Activated T-helper 1 cell treated with anti-CD3 and anti-CD28 coated beads, Interleukin-12 subunit alpha, Interleukin-12 subunit beta, Interleukin-2, Interleukin-4 antibody, amounts not matched to agents 30 ng/mL and 10 ng/mL and 1 ng/mL, durations not matched to agents 14 hours and 24 hours and 36 hours (primary cell): Measurements from ENCODE around the gene SH3BGR. TPM values are rescaled to one million over a fixed set of nuclear protein-coding genes. Genes with fewer than 3 reads are reported as not detected.

Experiments used
- DNase-seq: peaks from one replicate; pipeline ENCODE4 v3.0.0; 2021; ENCODE audit warnings: low spot score
- H3K27ac Mint-ChIP-seq: one replicate; pipeline ENCODE4 v1.8.0; 2021; ENCODE audit warnings: mild to moderate bottlenecking, mixed read lengths
- H3K27me3 Mint-ChIP-seq: one replicate; pipeline ENCODE4 v1.8.0; 2022; ENCODE audit warnings: mild to moderate bottlenecking, moderate library complexity, mixed read lengths; ENCODE audit not compliant: insufficient read depth
- H3K36me3 Mint-ChIP-seq: one replicate; pipeline ENCODE4 v1.8.0; 2021; ENCODE audit warnings: low read depth, mixed read lengths
- H3K4me1 Mint-ChIP-seq: one replicate; pipeline ENCODE4 v1.8.0; 2021; ENCODE audit warnings: low read depth, mixed read lengths
- H3K4me3 Mint-ChIP-seq: one replicate; pipeline ENCODE4 v1.8.0; 2021; ENCODE audit warnings: mild to moderate bottlenecking, moderate library complexity, mixed read lengths
- H3K9me3 Mint-ChIP-seq: one replicate; pipeline ENCODE4 v1.8.0; 2021; ENCODE audit warnings: mixed read lengths
- intact Hi-C: fragments of 100-400 bp; cut with micrococcal nuclease; formaldehyde crosslinking; loops from one replicate; pipeline ENCODE4 v1.15.1; 2024
- total RNA-seq: library from RNA; stranded (reverse); gene quantifications from 2 replicates; pipeline ENCODE4 v1.2.3, GENCODE V29; 2022

SH3BGR gene
- total RNA-seq, 1 donor from 2014 or later, result 1.7 TPM

GRCh38 chr21:39504230-39504629, 52.5 kb downstream of the SH3BGR start:
- H3K36me3 Mint-ChIP-seq, result no peaks in the 10 kb centered on the region
- DNase-seq, result no peak

GRCh38 chr21:39510240-39510639, 58.5 kb downstream of the SH3BGR start:
- H3K4me1 Mint-ChIP-seq, result no peaks in the 10 kb centered on the region
- no peak overlapping the region for H3K27ac Mint-ChIP-seq
- H3K4me3 Mint-ChIP-seq, result no peak overlapping the region
- H3K9me3 Mint-ChIP-seq, result no peaks in the 10 kb centered on the region
- no peak for DNase-seq
- no peaks in the 10 kb centered on the region for H3K36me3 Mint-ChIP-seq
- intact Hi-C loops, result no loop called here
- H3K27me3 Mint-ChIP-seq, result no peaks in the 10 kb centered on the region

More at GRCh38 chr21:39504230-39504629, 52.5 kb downstream of the SH3BGR start:
- Mint-ChIP-seq H3K4me3 (no peak overlapping the region), H3K9me3 (no peaks in the 10 kb centered on the region), H3K27ac (no peak overlapping the region), H3K27me3 (no peaks in the 10 kb centered on the region), H3K4me1 (no peaks in the 10 kb centered on the region)
- intact Hi-C loops, result no loop called here

- Mint-ChIP-seq H3K27ac (no peak overlapping the region), H3K4me1 (no peaks in the 10 kb centered on the region), H3K4me3 (no peak overlapping the region), H3K27me3 (no peaks in the 10 kb centered on the region), H3K36me3 (no peaks in the 10 kb centered on the region), H3K9me3 (no peaks in the 10 kb centered on the region)
- DNase-seq, result no peak
- intact Hi-C loops, result no loop called here
These were observed 59.3 kb downstream of the SH3BGR start for GRCh38 chr21:39511102-39511501.

- Mint-ChIP-seq H3K36me3 (no peaks in the 10 kb centered on the region), H3K4me3 (no peak overlapping the region), H3K27me3 (no peaks in the 10 kb centered on the region), H3K27ac (no peak overlapping the region), H3K4me1 (no peaks in the 10 kb centered on the region), H3K9me3 (no peaks in the 10 kb centered on the region)
- no peak for DNase-seq
- intact Hi-C loops, result no loop called here
These were observed 62.0 kb downstream of the SH3BGR start for GRCh38 chr21:39513735-39514134.

GRCh38 chr21:39515684-39516472, 64.1 kb downstream of the SH3BGR start:
- no peaks in the 10 kb centered on the region for H3K4me1 Mint-ChIP-seq
- no peak overlapping the region for H3K4me3 Mint-ChIP-seq
- intact Hi-C loops, result no loop called here
- H3K27me3 Mint-ChIP-seq, result no peaks in the 10 kb centered on the region
- H3K27ac Mint-ChIP-seq, result no peak overlapping the region
- no peaks in the 10 kb centered on the region for H3K9me3 Mint-ChIP-seq
- H3K36me3 Mint-ChIP-seq, result no peaks in the 10 kb centered on the region
- no peak for DNase-seq

GRCh38 chr21:39518055-39518846, 66.5 kb downstream of the SH3BGR start:
- H3K4me3 Mint-ChIP-seq, result no peak overlapping the region
- no peaks in the 10 kb centered on the region for H3K4me1 Mint-ChIP-seq
- H3K27ac Mint-ChIP-seq, result no peak overlapping the region
- intact Hi-C loops, result no loop called here
- DNase-seq, result peak; percentile 6
- no peaks in the 10 kb centered on the region for H3K36me3 Mint-ChIP-seq
- H3K27me3 Mint-ChIP-seq, result no peaks in the 10 kb centered on the region
- no peaks in the 10 kb centered on the region for H3K9me3 Mint-ChIP-seq

- H3K4me3 Mint-ChIP-seq, result no peak overlapping the region
- no peaks in the 10 kb centered on the region for H3K27me3 Mint-ChIP-seq
- no peak for DNase-seq
- no peaks in the 10 kb centered on the region for H3K4me1 Mint-ChIP-seq
- intact Hi-C loops, result no loop called here
- H3K9me3 Mint-ChIP-seq, result no peaks in the 10 kb centered on the region
- no peaks in the 10 kb centered on the region for H3K36me3 Mint-ChIP-seq
- no peak overlapping the region for H3K27ac Mint-ChIP-seq
These were observed 67.1 kb downstream of the SH3BGR start for GRCh38 chr21:39518847-39519210.

GRCh38 chr21:39519835-39520234, 68.1 kb downstream of the SH3BGR start:
- Mint-ChIP-seq H3K9me3 (no peaks in the 10 kb centered on the region), H3K27me3 (no peaks in the 10 kb centered on the region), H3K27ac (no peak overlapping the region), H3K4me3 (no peak overlapping the region), H3K4me1 (no peaks in the 10 kb centered on the region), H3K36me3 (no peaks in the 10 kb centered on the region)
- no peak for DNase-seq
- intact Hi-C loops, result no loop called here

- intact Hi-C loops, result no loop called here
- Mint-ChIP-seq H3K4me3 (no peak overlapping the region), H3K9me3 (no peaks in the 10 kb centered on the region), H3K4me1 (no peaks in the 10 kb centered on the region), H3K36me3 (no peaks in the 10 kb centered on the region), H3K27ac (no peak overlapping the region), H3K27me3 (peaks cover 6% of the 10 kb centered on the region)
- DNase-seq, result no peak
These were observed 71.6 kb downstream of the SH3BGR start for GRCh38 chr21:39523399-39523798.

- Mint-ChIP-seq H3K36me3 (no peaks in the 10 kb centered on the region), H3K4me3 (no peak overlapping the region), H3K27ac (no peak overlapping the region), H3K4me1 (no peaks in the 10 kb centered on the region), H3K27me3 (peaks cover 6% of the 10 kb centered on the region), H3K9me3 (no peaks in the 10 kb centered on the region)
- no peak for DNase-seq
- intact Hi-C loops, result no loop called here
These were observed 72.1 kb downstream of the SH3BGR start for GRCh38 chr21:39523915-39524314.

GRCh38 chr21:39525129-39525528, 73.4 kb downstream of the SH3BGR start:
- no peak for DNase-seq
- H3K27ac Mint-ChIP-seq, result no peak overlapping the region
- no peaks in the 10 kb centered on the region for H3K4me1 Mint-ChIP-seq
- H3K36me3 Mint-ChIP-seq, result no peaks in the 10 kb centered on the region
- intact Hi-C loops, result no loop called here
- H3K9me3 Mint-ChIP-seq, result no peaks in the 10 kb centered on the region
- H3K27me3 Mint-ChIP-seq, result peaks cover 6% of the 10 kb centered on the region
- no peak overlapping the region for H3K4me3 Mint-ChIP-seq

GRCh38 chr21:39525601-39526000, 73.8 kb downstream of the SH3BGR start:
- no peaks in the 10 kb centered on the region for H3K36me3 Mint-ChIP-seq
- no peaks in the 10 kb centered on the region for H3K4me1 Mint-ChIP-seq
- H3K9me3 Mint-ChIP-seq, result no peaks in the 10 kb centered on the region
- no peak for DNase-seq
- intact Hi-C loops, result no loop called here
- H3K27ac Mint-ChIP-seq, result no peak overlapping the region
- H3K27me3 Mint-ChIP-seq, result peaks cover 6% of the 10 kb centered on the region
- H3K4me3 Mint-ChIP-seq, result no peak overlapping the region

- Mint-ChIP-seq H3K27me3 (peaks cover 6% of the 10 kb centered on the region), H3K27ac (no peak overlapping the region), H3K4me3 (no peak overlapping the region), H3K9me3 (no peaks in the 10 kb centered on the region), H3K36me3 (no peaks in the 10 kb centered on the region), H3K4me1 (no peaks in the 10 kb centered on the region)
- intact Hi-C loops, result no loop called here
- no peak for DNase-seq
These were observed 75.4 kb downstream of the SH3BGR start for GRCh38 chr21:39527067-39527595.
